ENCODE measurements around the gene CEP63.

CEP63 gene

GRCh38 chr3:134623615-134624245 lies 137.9 kb downstream of the CEP63 start:
- TF ChIP-seq, protein P1, sequence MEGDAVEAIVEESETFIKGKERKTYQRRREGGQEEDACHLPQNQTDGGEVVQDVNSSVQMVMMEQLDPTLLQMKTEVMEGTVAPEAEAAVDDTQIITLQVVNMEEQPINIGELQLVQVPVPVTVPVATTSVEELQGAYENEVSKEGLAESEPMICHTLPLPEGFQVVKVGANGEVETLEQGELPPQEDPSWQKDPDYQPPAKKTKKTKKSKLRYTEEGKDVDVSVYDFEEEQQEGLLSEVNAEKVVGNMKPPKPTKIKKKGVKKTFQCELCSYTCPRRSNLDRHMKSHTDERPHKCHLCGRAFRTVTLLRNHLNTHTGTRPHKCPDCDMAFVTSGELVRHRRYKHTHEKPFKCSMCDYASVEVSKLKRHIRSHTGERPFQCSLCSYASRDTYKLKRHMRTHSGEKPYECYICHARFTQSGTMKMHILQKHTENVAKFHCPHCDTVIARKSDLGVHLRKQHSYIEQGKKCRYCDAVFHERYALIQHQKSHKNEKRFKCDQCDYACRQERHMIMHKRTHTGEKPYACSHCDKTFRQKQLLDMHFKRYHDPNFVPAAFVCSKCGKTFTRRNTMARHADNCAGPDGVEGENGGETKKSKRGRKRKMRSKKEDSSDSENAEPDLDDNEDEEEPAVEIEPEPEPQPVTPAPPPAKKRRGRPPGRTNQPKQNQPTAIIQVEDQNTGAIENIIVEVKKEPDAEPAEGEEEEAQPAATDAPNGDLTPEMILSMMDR (IDR thresholded peaks at IDR 0.05; ENCODE audit: control insufficient read depth, insufficient read depth, low read depth, low read length, missing control alignments): no peak
- no peak for DNase-seq (ENCODE audit: low read depth)
- no peak overlapping the region for H3K4me3 ChIP-seq (ENCODE audit: control insufficient read depth, low read depth, low read length)
